HL-60 (cell line): Measurements from ENCODE around the gene EYS.

Experiments used
- CTCF ChIP-seq: IDR thresholded peaks from one replicate; pipeline ENCODE4 v1.5.1; 2011; ENCODE audit warnings: low read length, control low read depth, inconsistent platforms; ENCODE audit not compliant: insufficient read depth
- GABPA ChIP-seq: IDR thresholded peaks from 2 replicates; pipeline ENCODE4 v1.6.1; 2012; ENCODE audit warnings: low read depth
- TF ChIP-seq, protein P1 (sequence below): IDR thresholded peaks from 2 replicates; pipeline ENCODE4 v1.6.1; 2012; ENCODE audit warnings: low read depth; ENCODE audit not compliant: insufficient replicate concordance

- TF ChIP-seq CTCF (no peak), GABPA (no peak)
- TF ChIP-seq, protein P1, sequence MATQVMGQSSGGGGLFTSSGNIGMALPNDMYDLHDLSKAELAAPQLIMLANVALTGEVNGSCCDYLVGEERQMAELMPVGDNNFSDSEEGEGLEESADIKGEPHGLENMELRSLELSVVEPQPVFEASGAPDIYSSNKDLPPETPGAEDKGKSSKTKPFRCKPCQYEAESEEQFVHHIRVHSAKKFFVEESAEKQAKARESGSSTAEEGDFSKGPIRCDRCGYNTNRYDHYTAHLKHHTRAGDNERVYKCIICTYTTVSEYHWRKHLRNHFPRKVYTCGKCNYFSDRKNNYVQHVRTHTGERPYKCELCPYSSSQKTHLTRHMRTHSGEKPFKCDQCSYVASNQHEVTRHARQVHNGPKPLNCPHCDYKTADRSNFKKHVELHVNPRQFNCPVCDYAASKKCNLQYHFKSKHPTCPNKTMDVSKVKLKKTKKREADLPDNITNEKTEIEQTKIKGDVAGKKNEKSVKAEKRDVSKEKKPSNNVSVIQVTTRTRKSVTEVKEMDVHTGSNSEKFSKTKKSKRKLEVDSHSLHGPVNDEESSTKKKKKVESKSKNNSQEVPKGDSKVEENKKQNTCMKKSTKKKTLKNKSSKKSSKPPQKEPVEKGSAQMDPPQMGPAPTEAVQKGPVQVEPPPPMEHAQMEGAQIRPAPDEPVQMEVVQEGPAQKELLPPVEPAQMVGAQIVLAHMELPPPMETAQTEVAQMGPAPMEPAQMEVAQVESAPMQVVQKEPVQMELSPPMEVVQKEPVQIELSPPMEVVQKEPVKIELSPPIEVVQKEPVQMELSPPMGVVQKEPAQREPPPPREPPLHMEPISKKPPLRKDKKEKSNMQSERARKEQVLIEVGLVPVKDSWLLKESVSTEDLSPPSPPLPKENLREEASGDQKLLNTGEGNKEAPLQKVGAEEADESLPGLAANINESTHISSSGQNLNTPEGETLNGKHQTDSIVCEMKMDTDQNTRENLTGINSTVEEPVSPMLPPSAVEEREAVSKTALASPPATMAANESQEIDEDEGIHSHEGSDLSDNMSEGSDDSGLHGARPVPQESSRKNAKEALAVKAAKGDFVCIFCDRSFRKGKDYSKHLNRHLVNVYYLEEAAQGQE, result no peak
Observed at GRCh38 chr6:64860203-64860602, 846.8 kb downstream of the EYS start.
